HG02763 (cell line): ENCODE data around the gene SH3TC1.

Experiments
- ATAC-seq: cut with Tn5 transposase; IDR thresholded peaks from one replicate; pipeline ENCODE4 v1.9.1; 2021; ENCODE audit warnings: mild to moderate bottlenecking, moderate library complexity; ENCODE audit not compliant: unreplicated experiment

Gene SH3TC1

GRCh38 chr4:8163436-8164193, 35.5 kb upstream of the SH3TC1 start:
- ATAC-seq = no peak

GRCh38 chr4:8164194-8164565, 34.9 kb upstream of the SH3TC1 start:
- ATAC-seq = no peak

GRCh38 chr4:8164687-8165086, 34.4 kb upstream of the SH3TC1 start:
- ATAC-seq = no peak

GRCh38 chr4:8165374-8165896, 33.7 kb upstream of the SH3TC1 start:
- no peak for ATAC-seq

- ATAC-seq = no peak
Measured at GRCh38 chr4:8167291-8167690, 31.8 kb upstream of the SH3TC1 start.

- ATAC-seq = no peak
Measured at GRCh38 chr4:8167815-8168214, 31.3 kb upstream of the SH3TC1 start.

- no peak for ATAC-seq
Measured at GRCh38 chr4:8168232-8168631, 30.9 kb upstream of the SH3TC1 start.

GRCh38 chr4:8168832-8169598, 30.1 kb upstream of the SH3TC1 start:
- no peak for ATAC-seq

- no peak for ATAC-seq
Measured at GRCh38 chr4:8169763-8170162, 29.3 kb upstream of the SH3TC1 start.

- ATAC-seq = no peak
Measured at GRCh38 chr4:8170341-8170740, 28.7 kb upstream of the SH3TC1 start.

GRCh38 chr4:8171266-8171665, 27.8 kb upstream of the SH3TC1 start:
- no peak for ATAC-seq

GRCh38 chr4:8171984-8172924, 26.8 kb upstream of the SH3TC1 start:
- ATAC-seq = peak; percentile 73

- ATAC-seq = no peak
Measured at GRCh38 chr4:8173492-8174242, 25.4 kb upstream of the SH3TC1 start.

GRCh38 chr4:8174970-8175369, 24.1 kb upstream of the SH3TC1 start:
- no peak for ATAC-seq

GRCh38 chr4:8175686-8176085, 23.4 kb upstream of the SH3TC1 start:
- ATAC-seq = no peak

- peak; percentile 45 for ATAC-seq
Measured at GRCh38 chr4:8176547-8177399, 22.3 kb upstream of the SH3TC1 start.

- ATAC-seq = no peak
Measured at GRCh38 chr4:8177552-8177951, 21.5 kb upstream of the SH3TC1 start.

- ATAC-seq = no peak
Measured at GRCh38 chr4:8177956-8178355, 21.1 kb upstream of the SH3TC1 start.

- no peak for ATAC-seq
Measured at GRCh38 chr4:8179074-8179473, 20.0 kb upstream of the SH3TC1 start.
